Right lobe of liver (tissue), 6 donors: Measurements from ENCODE around the gene NTHL1. TPM values are rescaled to one million over a fixed set of nuclear protein-coding genes. Genes with fewer than 3 reads are reported as not detected.

Experiments used
- ATAC-seq, 4 donors: fragments of 200-7000 bp; cut with Tn5 transposase; one replicate each; pipeline ENCODE4 v1.9.1; 2020; ENCODE audit warnings: mild to moderate bottlenecking in 4 of 4, moderate library complexity in 4 of 4
- DNase-seq, 3 donors: peaks; one replicate each; pipeline ENCODE4 v3.0.0-alpha.2; 2020
- H3K27ac ChIP-seq, 3 donors: fragments of 200-600 bp; one replicate each; pipeline ENCODE4 v1.8.0; 2022
- H3K27me3 ChIP-seq, 2 donors: fragments of 200-600 bp; one replicate each; pipeline ENCODE4 v1.8.0; 2022
- H3K36me3 ChIP-seq, 4 donors: fragments of 200-600 bp; sonication (generic) in 1 of 4; one replicate each; pipeline versions ENCODE4 v1.5.1 to v1.8.0; 2017 to 2022; ENCODE audit warnings: control low read depth in 1 of 4
- H3K4me1 ChIP-seq, 4 donors: fragments of 200-600 bp; sonication (generic) in 1 of 4; one replicate each; pipeline versions ENCODE4 v1.5.1 to v1.8.0; 2017 to 2022; ENCODE audit warnings: control low read depth in 1 of 4
- H3K4me3 ChIP-seq, 3 donors: fragments of 200-600 bp; one replicate each; pipeline ENCODE4 v1.8.0; 2022
- H3K9me3 ChIP-seq, 4 donors: fragments of 200-600 bp; sonication (generic) in 1 of 4; one replicate each; pipeline versions ENCODE4 v1.5.1 to v1.8.0; 2017 to 2022; ENCODE audit warnings: control low read depth in 1 of 4
- POLR2A ChIP-seq: fragments of 450-650 bp; IDR thresholded peaks from one replicate; pipeline ENCODE4 v1.6.1; 2017; ENCODE audit warnings: antibody characterized with exemption, mild to moderate bottlenecking
- WGBS: methylation state at CpG from one replicate; pipeline ENCODE4 v1.1.6; 2018; ENCODE audit warnings: low coverage, low lambda C conversion rate; ENCODE audit not compliant: insufficient coverage; ENCODE audit errors: missing lambda C conversion rate; 5-methylcytosine and 5-hydroxymethylcytosine counted together
- intact Hi-C, 2 donors: fragments of 100-400 bp; cut with DNase I; formaldehyde crosslinking; loops; one replicate each; pipeline versions ENCODE4 v1.11.2 to v1.14.1; 2022
- microRNA counts: library from miRNA; unstranded; fragments of <30 nt; microRNA quantifications from one replicate; lab custom pipeline; 2016
- microRNA-seq, 2 donors: library from miRNA; unstranded; fragments of <30 nt; microRNA quantifications; one replicate each; pipeline ENCODE4, GENCODE V29; 2019 to 2020
- small RNA-seq, 2 experiments: library from RNA; depleted of rRNA; stranded (forward); fragments of <200 nt; gene quantifications; one replicate each; pipeline ENCODE3, GENCODE V24; 2016
- total RNA-seq, 6 experiments: library from RNA; depleted of rRNA in 2 of 6; stranded (reverse); fragments of >200 nt in 2 of 6; fragmentation: NEBNext Ultra II Directional in 3 of 6; extraction: Animal tissue kit (Norgen Biotek cat#: 25700) in 3 of 6; gene quantifications; one replicate each; pipeline versions ENCODE4 v1.1.0 to v1.2.4, GENCODE V29; 2016 to 2023
- TF ChIP-seq, protein P1 (sequence below), 4 donors: fragments of 200-600 bp in 3 of 4; fragments of 450-650 bp in 1 of 4; IDR thresholded peaks; one replicate each; pipeline versions ENCODE4 v1.5.1 to v1.8.0; 2016 to 2022; ENCODE audit warnings: antibody characterized with exemption in 4 of 4, mild to moderate bottlenecking in 2 of 4
- donor health status: DM: no; HTN: yes; CAD: no.
- donor health status: DM: no; HTN: no; CAD: no.
- donor health status: DM: no; HTN: no; CAD: no.
- donor health status: DM: no; HTN: yes; CAD: no.
- donor health status: DM: no; HTN: yes; CAD: no.

Gene NTHL1
- total RNA-seq, 6 experiments from 2014 or later = 12.0 to 127 (median 42.6) TPM

DNA sequence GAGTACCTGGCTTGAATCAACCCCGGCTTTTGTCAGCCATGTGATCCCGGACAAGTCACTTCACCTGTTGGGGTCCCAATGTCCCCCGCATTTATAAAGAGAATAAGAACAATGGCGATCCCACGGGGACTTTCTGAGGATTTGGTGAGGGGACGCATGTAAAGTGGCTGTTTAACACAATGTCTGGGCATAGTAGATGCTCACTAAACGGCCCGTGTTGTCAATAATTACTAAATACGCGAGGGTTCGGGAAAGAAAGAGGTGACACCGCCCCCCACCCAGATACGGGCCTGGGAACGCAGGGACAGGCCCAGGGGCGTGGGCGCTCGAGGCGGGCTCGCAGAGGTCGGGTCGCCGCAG lies 56.1 kb downstream of the NTHL1 start:
- 20% methylated on average over 11 of the region's 22 CpGs for WGBS
- Histone ChIP-seq H3K27ac (no peak overlapping the region), H3K9me3 (no peaks in the 10 kb centered on the region), H3K36me3 (no peaks in the 10 kb centered on the region), H3K27me3 (peaks cover 0 to 7% of the 10 kb centered on the region in 2 donors), H3K4me1 (peaks cover 0 to 18% (median 3%) of the 10 kb centered on the region in 4 donors), H3K4me3 (peak overlapping the region; percentile 18 to 42 (median 18))
- ATAC-seq (no peak), DNase-seq (no peak)
- intact Hi-C loops = no loop called here
- TF ChIP-seq POLR2A = no peak
- TF ChIP-seq, protein P1, sequence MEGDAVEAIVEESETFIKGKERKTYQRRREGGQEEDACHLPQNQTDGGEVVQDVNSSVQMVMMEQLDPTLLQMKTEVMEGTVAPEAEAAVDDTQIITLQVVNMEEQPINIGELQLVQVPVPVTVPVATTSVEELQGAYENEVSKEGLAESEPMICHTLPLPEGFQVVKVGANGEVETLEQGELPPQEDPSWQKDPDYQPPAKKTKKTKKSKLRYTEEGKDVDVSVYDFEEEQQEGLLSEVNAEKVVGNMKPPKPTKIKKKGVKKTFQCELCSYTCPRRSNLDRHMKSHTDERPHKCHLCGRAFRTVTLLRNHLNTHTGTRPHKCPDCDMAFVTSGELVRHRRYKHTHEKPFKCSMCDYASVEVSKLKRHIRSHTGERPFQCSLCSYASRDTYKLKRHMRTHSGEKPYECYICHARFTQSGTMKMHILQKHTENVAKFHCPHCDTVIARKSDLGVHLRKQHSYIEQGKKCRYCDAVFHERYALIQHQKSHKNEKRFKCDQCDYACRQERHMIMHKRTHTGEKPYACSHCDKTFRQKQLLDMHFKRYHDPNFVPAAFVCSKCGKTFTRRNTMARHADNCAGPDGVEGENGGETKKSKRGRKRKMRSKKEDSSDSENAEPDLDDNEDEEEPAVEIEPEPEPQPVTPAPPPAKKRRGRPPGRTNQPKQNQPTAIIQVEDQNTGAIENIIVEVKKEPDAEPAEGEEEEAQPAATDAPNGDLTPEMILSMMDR (IDR thresholded peaks at IDR 0.05) = no peak

DNA sequence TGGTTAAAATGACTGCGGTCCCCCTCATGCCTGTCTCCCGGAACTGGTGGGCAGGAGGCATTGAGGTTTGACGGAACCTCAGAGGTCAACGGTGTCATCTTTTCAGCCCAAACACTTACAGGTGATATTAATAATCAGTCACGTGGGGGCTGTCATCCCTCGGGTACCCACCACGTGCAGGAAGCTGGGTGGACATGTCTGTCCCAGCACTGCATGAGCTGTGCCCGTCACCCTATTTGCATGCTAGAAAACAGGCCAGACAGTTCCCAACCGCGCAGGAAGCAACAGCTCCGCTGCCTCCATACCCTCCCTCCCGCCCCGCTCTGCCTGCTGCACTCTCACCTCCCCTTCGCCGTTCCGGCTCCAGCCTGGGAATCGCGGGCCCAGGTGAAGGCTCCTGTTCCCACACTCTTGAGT lies 56.5 kb downstream of the NTHL1 start:
- H3K9me3 ChIP-seq = no peaks in the 10 kb centered on the region
- H3K27me3 ChIP-seq = peaks cover 0 to 7% of the 10 kb centered on the region in 2 donors
- TF ChIP-seq, protein P1 (IDR thresholded peaks at IDR 0.05) = no peak
- TF ChIP-seq POLR2A = no peak
- H3K36me3 ChIP-seq = peaks cover 0 to 4% (median 0%) of the 10 kb centered on the region in 4 donors
- H3K4me3 ChIP-seq = no peak overlapping the region
- peak in 1 of 3 donors; percentile 31 for DNase-seq
- intact Hi-C loops = no loop called here
- WGBS = 8% methylated on average over 4 of the region's 18 CpGs
- H3K4me1 ChIP-seq = peaks cover 0 to 18% (median 3%) of the 10 kb centered on the region in 4 donors
- H3K27ac ChIP-seq = no peak overlapping the region
- ATAC-seq = no peak

DNA sequence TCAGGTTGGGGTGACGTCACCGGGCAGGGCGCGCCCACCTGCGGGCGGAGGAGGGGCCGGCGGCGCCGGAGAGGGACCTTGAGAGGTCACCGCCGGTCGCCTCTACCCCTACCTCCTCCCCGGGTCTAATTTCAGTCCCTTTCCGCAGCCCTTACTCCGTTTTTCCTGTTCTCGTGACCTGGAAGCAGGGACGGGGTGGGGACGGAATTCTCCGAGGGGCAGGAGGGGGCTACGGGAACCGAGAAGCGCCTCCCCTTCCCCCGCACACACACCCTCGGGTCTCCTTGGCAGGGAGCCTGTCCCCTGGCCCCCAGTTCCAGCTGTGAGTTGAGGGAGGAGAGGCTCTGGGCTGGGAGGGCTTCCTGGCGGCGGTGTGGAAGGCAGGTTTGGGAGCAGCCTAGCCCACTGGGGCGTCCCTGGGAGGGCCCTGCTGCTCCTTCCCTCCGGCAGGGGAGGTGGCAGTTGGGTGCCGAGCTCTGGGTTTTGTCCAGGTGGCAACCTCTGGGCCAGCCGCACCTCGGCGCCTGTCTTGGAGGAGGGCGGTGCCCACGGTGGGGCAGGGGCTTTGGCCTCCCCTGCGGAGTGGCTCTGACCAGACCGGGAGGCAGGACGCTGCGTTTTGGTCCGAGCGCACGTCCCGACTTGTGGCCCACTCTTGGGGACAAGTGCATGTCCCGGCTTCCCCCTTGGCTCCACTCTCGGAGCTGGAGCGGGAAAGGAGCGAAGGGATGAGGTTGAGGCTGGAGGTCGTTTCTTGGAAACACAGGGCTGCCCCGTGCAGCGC lies 57.1 kb downstream of the NTHL1 start:
- Histone ChIP-seq H3K4me1 (peaks cover 0 to 18% (median 3%) of the 10 kb centered on the region in 4 donors), H3K27ac (no peak overlapping the region), H3K27me3 (peaks cover 0 to 7% of the 10 kb centered on the region in 2 donors), H3K36me3 (peaks cover 0 to 10% (median 0%) of the 10 kb centered on the region in 4 donors), H3K4me3 (no peak overlapping the region), H3K9me3 (no peaks in the 10 kb centered on the region)
- TF ChIP-seq, protein P1 (IDR thresholded peaks at IDR 0.05) = no peak
- TF ChIP-seq POLR2A = no peak
- peak in 1 of 3 donors; percentile 55 for DNase-seq
- WGBS = 4% methylated on average over 5 of the region's 50 CpGs
- ATAC-seq = no peak
- intact Hi-C loops = no loop called here

DNA sequence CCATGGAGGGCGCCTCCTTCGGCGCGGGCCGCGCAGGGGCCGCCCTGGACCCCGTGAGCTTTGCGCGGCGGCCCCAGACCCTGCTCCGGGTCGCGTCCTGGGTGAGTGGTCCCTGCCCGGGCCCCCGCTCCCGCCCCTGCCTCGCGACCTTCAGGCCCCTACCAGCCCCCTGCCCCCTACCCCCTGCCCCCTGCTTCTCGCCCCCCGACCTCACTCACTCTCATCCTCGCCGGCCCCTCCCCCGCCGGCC lies 57.6 kb downstream of the NTHL1 start:
- Histone ChIP-seq H3K9me3 (no peaks in the 10 kb centered on the region), H3K4me3 (no peak overlapping the region), H3K27me3 (peaks cover 0 to 7% of the 10 kb centered on the region in 2 donors), H3K4me1 (peaks cover 0 to 20% (median 5%) of the 10 kb centered on the region in 4 donors), H3K27ac (no peak overlapping the region), H3K36me3 (peaks cover 0 to 13% (median 0%) of the 10 kb centered on the region in 4 donors)
- intact Hi-C loops = no loop called here
- WGBS = no CpG with 5 or more reads among the region's 25 CpGs
- no peak for DNase-seq
- TF ChIP-seq POLR2A = no peak
- TF ChIP-seq, protein P1 (IDR thresholded peaks at IDR 0.05) = no peak
- no peak for ATAC-seq

MicroRNAs within 50 kb of the gene (microRNA counts, 767-probe panel; counts per million panel counts)
- microRNA hsa-miR-1225-3p (lab: Ali Mortazavi, UCI) = 237 counts per million
- microRNA hsa-miR-1225-5p (lab: Ali Mortazavi, UCI) = 237 counts per million

Small RNAs within 50 kb of the gene (microRNA-seq; reads per million reads assigned to microRNA genes)
- gene MIR1225 = 0 reads per million in 2 donors

Small RNAs within 50 kb of the gene (small RNA-seq; reads per million reads assigned to genes)
- 0 to 1.5 reads per million in 2 experiments for gene MIR1225
- gene RN7SL219P = 0 reads per million in 2 experiments

Other genes with a start within 250 kb of the NTHL1 start
- gene HAGH, start 221.0 kb downstream of the NTHL1 start, total RNA-seq = 100 to 1,000 TPM in 4 of 6 experiments, 10 to 100 TPM in 2; 77.9 to 161 (median 143) TPM
- 10 to 100 TPM; 25.5 to 96.5 (median 36.0) TPM for gene FAHD1, start 220.6 kb downstream of the NTHL1 start, total RNA-seq
- under 1 TPM in 2 of 6 experiments, not detected in 4; 0.39 to 0.40 TPM for gene MEIOB, start 175.7 kb downstream of the NTHL1 start, total RNA-seq
- gene HS3ST6, start 129.4 kb downstream of the NTHL1 start, total RNA-seq = not detected
- gene MSRB1, start 104.6 kb downstream of the NTHL1 start, total RNA-seq = 100 to 1,000 TPM in 3 of 6 experiments, 10 to 100 TPM in 3; 63.4 to 121 (median 98.5) TPM
- gene RPL3L, start 93.1 kb downstream of the NTHL1 start, total RNA-seq = under 1 TPM in 1 of 6 experiments, not detected in 5; 0.12 TPM
- 100 to 1,000 TPM in 2 of 6 experiments, 10 to 100 TPM in 4; 68.7 to 210 (median 81.2) TPM for gene NDUFB10, start 88.3 kb downstream of the NTHL1 start, total RNA-seq
- 1,000 to 10,000 TPM in 1 of 6 experiments, 100 to 1,000 TPM in 5; 451 to 1,052 (median 541) TPM for gene RPS2, start 83.0 kb downstream of the NTHL1 start, total RNA-seq
- not detected for gene RNF151, start 81.0 kb downstream of the NTHL1 start, total RNA-seq
- gene TBL3, start 75.8 kb downstream of the NTHL1 start, total RNA-seq = 10 to 100 TPM; 15.8 to 42.4 (median 18.1) TPM
- gene NOXO1, start 66.4 kb downstream of the NTHL1 start, total RNA-seq = 1 to 10 TPM in 1 of 6 experiments, under 1 TPM in 3, not detected in 2; 0.51 to 1.3 (median 0.60) TPM
- gene GFER, start 63.6 kb downstream of the NTHL1 start, total RNA-seq = 10 to 100 TPM; 16.1 to 18.6 (median 18.0) TPM
- under 1 TPM in 1 of 6 experiments, not detected in 5; 0.22 TPM for gene SYNGR3, start 57.9 kb downstream of the NTHL1 start, total RNA-seq
- gene ZNF598, start 38.0 kb downstream of the NTHL1 start, total RNA-seq = 10 to 100 TPM; 21.6 to 46.4 (median 25.0) TPM
- gene NPW, start 28.0 kb downstream of the NTHL1 start, total RNA-seq = 10 to 100 TPM in 2 of 6 experiments, 1 to 10 TPM in 4; 2.7 to 12.3 (median 8.2) TPM
- gene NHERF2, start 20.9 kb downstream of the NTHL1 start, total RNA-seq = 100 to 1,000 TPM; 129 to 284 (median 186) TPM
- gene TSC2, start 151 bp upstream of the NTHL1 start, total RNA-seq = 100 to 1,000 TPM in 1 of 6 experiments, 10 to 100 TPM in 5; 25.7 to 124 (median 59.4) TPM
- 10 to 100 TPM; 28.5 to 58.2 (median 42.8) TPM for gene PKD1, start 88.1 kb upstream of the NTHL1 start, total RNA-seq
- gene RAB26, start 100.8 kb upstream of the NTHL1 start, total RNA-seq = 10 to 100 TPM in 3 of 6 experiments, 1 to 10 TPM in 3; 3.8 to 14.6 (median 8.7) TPM
- 10 to 100 TPM; 40.9 to 56.2 (median 46.2) TPM for gene TRAF7, start 107.9 kb upstream of the NTHL1 start, total RNA-seq
- gene CASKIN1, start 148.8 kb upstream of the NTHL1 start, total RNA-seq = not detected
- 10 to 100 TPM; 13.1 to 51.0 (median 17.5) TPM for gene MLST8, start 157.6 kb upstream of the NTHL1 start, total RNA-seq
- gene BRICD5, start 163.0 kb upstream of the NTHL1 start, total RNA-seq = 1 to 10 TPM in 4 of 6 experiments, under 1 TPM in 2; 0.74 to 3.7 (median 2.0) TPM
- 10 to 100 TPM in 1 of 6 experiments, 1 to 10 TPM in 5; 3.8 to 14.2 (median 6.9) TPM for gene PGP, start 167.0 kb upstream of the NTHL1 start, total RNA-seq
- 10 to 100 TPM in 4 of 6 experiments, 1 to 10 TPM in 2; 8.9 to 11.3 (median 10.4) TPM for gene E4F1, start 175.8 kb upstream of the NTHL1 start, total RNA-seq
- 1 to 10 TPM in 1 of 6 experiments, under 1 TPM in 4, not detected in 1; 0.31 to 1.1 (median 0.40) TPM for gene DNASE1L2, start 188.6 kb upstream of the NTHL1 start, total RNA-seq
- 100 to 1,000 TPM in 2 of 6 experiments, 10 to 100 TPM in 4; 68.1 to 150 (median 85.5) TPM for gene ECI1, start 203.8 kb upstream of the NTHL1 start, total RNA-seq
- 10 to 100 TPM; 29.0 to 61.9 (median 38.9) TPM for gene RNPS1, start 220.3 kb upstream of the NTHL1 start, total RNA-seq